ENCODE results near the gene MYH6.

GRCh38 chr14:23450379-23450778, 42.3 kb upstream of the MYH6 start:
- TF ChIP-seq CTCF (conservative IDR thresholded peaks at IDR 0.05 in 1 of 2, IDR thresholded peaks at IDR 0.05 in 1 of 2; ENCODE audit: low read depth in 1 of 2, low read length in 2 of 2): no peak
- TF ChIP-seq EZH2 (IDR thresholded peaks at IDR 0.05; ENCODE audit: low read length, missing control alignments): no peak
